ENCODE measurements around the gene CA12. TPM values are rescaled to one million over a fixed set of nuclear protein-coding genes. Genes with fewer than 3 reads are reported as not detected.

Gene CA12
- total RNA-seq (ENCODE audit: unreplicated experiment) = not detected
- long read RNA-seq = 0 reads

GRCh38 chr15:63381301-63382204 lies at the start of gene CA12:
TSS of gene CA12 (minus strand) at chr15:63381846. CDS start at chr15:63381720, 126 bp downstream.
- Mint-ChIP-seq H3K9me3 (ENCODE audit: unreplicated experiment) (no peaks in the 10 kb centered on the region), H3K4me1 (ENCODE audit: low read depth, unreplicated experiment) (peaks cover 8% of the 10 kb centered on the region), H3K27ac (ENCODE audit: unreplicated experiment) (no peak within 1 kb of the TSS), H3K27me3 (ENCODE audit: unreplicated experiment) (peaks cover 18% of the 10 kb centered on the region), H3K36me3 (ENCODE audit: unreplicated experiment) (no peaks in the 10 kb centered on the region), H3K4me3 (ENCODE audit: unreplicated experiment) (peak within 1 kb of the TSS; percentile 88)
- peak; percentile 59 for DNase-seq
- TF ChIP-seq CTCF (IDR thresholded peaks at IDR 0.05; ENCODE audit: partially characterized antibody, unreplicated experiment) = no peak

GRCh38 chr15:63430766-63431451 lies 49.3 kb upstream of the CA12 start:
- Mint-ChIP-seq H3K27ac (ENCODE audit: unreplicated experiment) (no peak overlapping the region), H3K36me3 (ENCODE audit: unreplicated experiment) (peaks cover 7% of the 10 kb centered on the region), H3K4me1 (ENCODE audit: low read depth, unreplicated experiment) (peaks cover 17% of the 10 kb centered on the region), H3K9me3 (ENCODE audit: unreplicated experiment) (peaks cover 4% of the 10 kb centered on the region), H3K4me3 (ENCODE audit: unreplicated experiment) (no peak overlapping the region), H3K27me3 (ENCODE audit: unreplicated experiment) (peaks cover 5% of the 10 kb centered on the region)
- no peak for TF ChIP-seq CTCF (IDR thresholded peaks at IDR 0.05; ENCODE audit: partially characterized antibody, unreplicated experiment)
- DNase-seq = no peak

- Mint-ChIP-seq H3K27me3 (ENCODE audit: unreplicated experiment) (peaks cover 4% of the 10 kb centered on the region), H3K4me3 (ENCODE audit: unreplicated experiment) (no peak overlapping the region), H3K36me3 (ENCODE audit: unreplicated experiment) (peaks cover 13% of the 10 kb centered on the region), H3K4me1 (ENCODE audit: low read depth, unreplicated experiment) (peaks cover 7% of the 10 kb centered on the region), H3K27ac (ENCODE audit: unreplicated experiment) (no peak overlapping the region), H3K9me3 (ENCODE audit: unreplicated experiment) (peaks cover 6% of the 10 kb centered on the region)
- no peak for DNase-seq
- no peak for TF ChIP-seq CTCF (IDR thresholded peaks at IDR 0.05; ENCODE audit: partially characterized antibody, unreplicated experiment)
These were observed 44.9 kb upstream of the CA12 start for GRCh38 chr15:63426552-63426951.

GRCh38 chr15:63425426-63425985 lies 43.9 kb upstream of the CA12 start:
- H3K9me3 Mint-ChIP-seq (ENCODE audit: unreplicated experiment) = peaks cover 2% of the 10 kb centered on the region
- no peaks in the 10 kb centered on the region for H3K27me3 Mint-ChIP-seq (ENCODE audit: unreplicated experiment)
- H3K4me1 Mint-ChIP-seq (ENCODE audit: low read depth, unreplicated experiment) = no peaks in the 10 kb centered on the region
- no peak overlapping the region for H3K4me3 Mint-ChIP-seq (ENCODE audit: unreplicated experiment)
- no peak for TF ChIP-seq CTCF (IDR thresholded peaks at IDR 0.05; ENCODE audit: partially characterized antibody, unreplicated experiment)
- H3K36me3 Mint-ChIP-seq (ENCODE audit: unreplicated experiment) = peaks cover 13% of the 10 kb centered on the region
- no peak overlapping the region for H3K27ac Mint-ChIP-seq (ENCODE audit: unreplicated experiment)
- DNase-seq = no peak
